Suprapubic skin (tissue), 4 donors: ENCODE measurements around the gene SLC7A9. TPM values are rescaled to one million over a fixed set of nuclear protein-coding genes. Genes with fewer than 3 reads are reported as not detected.

ENCODE experiments used
- DNase-seq, 2 donors: peaks; one replicate each; pipeline ENCODE4 v3.0.0-alpha.2; 2019; ENCODE audit warnings: low spot score in 2 of 2
- H3K27ac ChIP-seq: fragments of 200-600 bp; sonication (generic); one replicate; pipeline ENCODE4 v1.5.1; 2019
- H3K27me3 ChIP-seq: fragments of 200-600 bp; sonication (generic); one replicate; pipeline ENCODE4 v1.5.1; 2019
- H3K36me3 ChIP-seq: fragments of 200-600 bp; sonication (generic); one replicate; pipeline ENCODE4 v1.5.1; 2019
- H3K4me1 ChIP-seq: fragments of 200-600 bp; sonication (generic); one replicate; pipeline ENCODE4 v1.5.1; 2019
- H3K4me3 ChIP-seq: fragments of 200-600 bp; sonication (generic); one replicate; pipeline ENCODE4 v1.5.1; 2019; ENCODE audit warnings: mild to moderate bottlenecking
- H3K9me3 ChIP-seq: fragments of 200-600 bp; sonication (generic); one replicate; pipeline ENCODE4 v1.5.1; 2019
- CTCF ChIP-seq, 2 donors: fragments of 200-600 bp in 1 of 2; fragments of 450-650 bp in 1 of 2; sonication (generic) in 1 of 2; IDR thresholded peaks; one replicate each; pipeline ENCODE4 v1.5.1; 2016 to 2019; ENCODE audit warnings: antibody characterized with exemption in 2 of 2, mild to moderate bottlenecking in 1 of 2, moderate library complexity in 1 of 2
- EP300 ChIP-seq: sonication (generic); formaldehyde crosslinking; IDR thresholded peaks from one replicate; pipeline ENCODE4 v1.6.1; 2017; ENCODE audit warnings: antibody characterized with exemption
- POLR2A ChIP-seq, 2 donors: fragments of 450-650 bp; IDR thresholded peaks; one replicate each; pipeline ENCODE4 v1.6.1; 2017; ENCODE audit warnings: antibody characterized with exemption in 2 of 2, mild to moderate bottlenecking in 2 of 2, moderate library complexity in 2 of 2
- POLR2AphosphoS5 ChIP-seq, 3 donors: sonication (generic); formaldehyde crosslinking; IDR thresholded peaks; one replicate each; pipeline ENCODE4 v1.6.1; 2017; ENCODE audit warnings: antibody characterized with exemption in 3 of 3
- WGBS: methylation state at CpG from one replicate; pipeline ENCODE4 v1.1.5; 2018; 5-methylcytosine and 5-hydroxymethylcytosine counted together
- total RNA-seq, 4 donors: library from RNA; depleted of rRNA; stranded (reverse); fragments of >200 nt; gene quantifications; one replicate each; pipeline ENCODE4 v1.1.0, GENCODE V29; 2016

The SLC7A9 gene
- total RNA-seq, 4 donors from 2014 or later, result 0.40 to 1.7 (median 1.1) TPM; not detected in 1

- Histone ChIP-seq H3K4me1 (peaks cover 6% of the 10 kb centered on the region), H3K36me3 (no peaks in the 10 kb centered on the region), H3K4me3 (no peak overlapping the region), H3K9me3 (no peaks in the 10 kb centered on the region), H3K27ac (no peak overlapping the region), H3K27me3 (no peaks in the 10 kb centered on the region)
- 88% methylated on average over 9 of the region's 9 CpGs for WGBS
- DNase-seq, result peak in 1 of 2 donors; percentile 34
- TF ChIP-seq POLR2A (IDR thresholded peaks at IDR 0.05) (no peak), CTCF (IDR thresholded peaks at IDR 0.05) (no peak), POLR2AphosphoS5 (IDR thresholded peaks at IDR 0.05) (no peak), EP300 (no peak)
These were observed 59.1 kb downstream of the SLC7A9 start for GRCh38 chr19:32810452-32810851.

DNA sequence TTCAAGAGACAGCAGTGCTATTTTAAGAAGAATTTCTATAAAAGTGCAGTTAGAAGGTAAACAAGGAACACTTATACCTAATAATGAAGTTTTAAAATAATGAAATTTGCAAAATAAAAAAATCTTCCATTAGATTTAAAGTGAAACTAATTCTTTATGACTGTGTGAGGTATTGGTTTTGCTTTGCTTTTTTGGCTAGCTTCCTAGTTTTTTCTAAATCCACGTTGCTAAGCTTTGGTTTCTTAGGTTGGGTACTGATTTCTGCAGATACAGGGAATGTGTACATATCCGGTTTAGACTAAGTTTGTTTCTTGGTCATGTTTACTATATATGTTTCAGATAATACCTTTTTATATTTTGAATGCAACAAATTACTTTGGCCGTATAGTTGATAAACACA lies 59.8 kb downstream of the SLC7A9 start:
- Histone ChIP-seq H3K4me1 (peaks cover 6% of the 10 kb centered on the region), H3K27ac (no peak overlapping the region), H3K27me3 (no peaks in the 10 kb centered on the region), H3K36me3 (no peaks in the 10 kb centered on the region), H3K9me3 (no peaks in the 10 kb centered on the region), H3K4me3 (no peak overlapping the region)
- 39% methylated on average over 3 of the region's 3 CpGs for WGBS
- no peak for TF ChIP-seq CTCF (IDR thresholded peaks at IDR 0.05)
- no peak for TF ChIP-seq EP300
- TF ChIP-seq POLR2AphosphoS5 (IDR thresholded peaks at IDR 0.05), result no peak
- TF ChIP-seq POLR2A (IDR thresholded peaks at IDR 0.05), result no peak
- no peak for DNase-seq

- no peaks in the 10 kb centered on the region for H3K27me3 ChIP-seq
These were observed 60.3 kb downstream of the SLC7A9 start for GRCh38 chr19:32809254-32809653.

GRCh38 chr19:32808236-32808635 lies 61.3 kb downstream of the SLC7A9 start:
- Histone ChIP-seq H3K4me1 (peaks cover 6% of the 10 kb centered on the region), H3K27ac (no peak overlapping the region), H3K36me3 (no peaks in the 10 kb centered on the region), H3K9me3 (no peaks in the 10 kb centered on the region), H3K4me3 (no peak overlapping the region), H3K27me3 (no peaks in the 10 kb centered on the region)
- no peak for TF ChIP-seq EP300
- no peak for TF ChIP-seq CTCF (IDR thresholded peaks at IDR 0.05)
- no peak for TF ChIP-seq POLR2A (IDR thresholded peaks at IDR 0.05)
- no peak for TF ChIP-seq POLR2AphosphoS5 (IDR thresholded peaks at IDR 0.05)
- DNase-seq, result peak in 1 of 2 donors; percentile 43
- 83% methylated on average over 4 of the region's 4 CpGs for WGBS

More at GRCh38 chr19:32809254-32809653, 60.3 kb downstream of the SLC7A9 start:
- 44% methylated on average over 5 of the region's 5 CpGs for WGBS
- H3K36me3 ChIP-seq, result no peaks in the 10 kb centered on the region
- no peaks in the 10 kb centered on the region for H3K9me3 ChIP-seq
- no peak overlapping the region for H3K4me3 ChIP-seq
- peaks cover 6% of the 10 kb centered on the region for H3K4me1 ChIP-seq
- no peak overlapping the region for H3K27ac ChIP-seq
- DNase-seq, result peak in 1 of 2 donors; percentile 44
- TF ChIP-seq EP300, result no peak
- no peak for TF ChIP-seq POLR2AphosphoS5 (IDR thresholded peaks at IDR 0.05)
- TF ChIP-seq CTCF (IDR thresholded peaks at IDR 0.05), result no peak
- no peak for TF ChIP-seq POLR2A (IDR thresholded peaks at IDR 0.05)

- no peaks in the 10 kb centered on the region for H3K4me1 ChIP-seq
- no peaks in the 10 kb centered on the region for H3K27me3 ChIP-seq
- no peak for DNase-seq
- H3K4me3 ChIP-seq, result no peak overlapping the region
- TF ChIP-seq CTCF (IDR thresholded peaks at IDR 0.05), result no peak
- TF ChIP-seq POLR2A (IDR thresholded peaks at IDR 0.05), result no peak
- no peak for TF ChIP-seq POLR2AphosphoS5 (IDR thresholded peaks at IDR 0.05)
- no peak for TF ChIP-seq EP300
- no peak overlapping the region for H3K27ac ChIP-seq
- H3K36me3 ChIP-seq, result no peaks in the 10 kb centered on the region
- no peaks in the 10 kb centered on the region for H3K9me3 ChIP-seq
- WGBS, result 96% methylated on average over 12 of the region's 12 CpGs
These were observed 66.7 kb downstream of the SLC7A9 start for GRCh38 chr19:32802840-32803239.
